ENCODE data around the gene SMARCC1.

The SMARCC1 gene

GRCh38 chr3:47604145-47604544 lies 177.5 kb downstream of the SMARCC1 start:
- Histone ChIP-seq H3K9ac (ENCODE audit: low read depth, low read length) (no peak overlapping the region), H3K4me1 (ENCODE audit: insufficient read depth, low read length) (no peaks in the 10 kb centered on the region), H3K27me3 (ENCODE audit: insufficient read depth, low read length) (no peaks in the 10 kb centered on the region), H3K27ac (ENCODE audit: low read length) (no peak overlapping the region), H3K4me3 (ENCODE audit: low read length) (no peak overlapping the region), H3K36me3 (ENCODE audit: insufficient read depth, low read depth, low read length) (peaks cover 89% of the 10 kb centered on the region), H3K9me3 (ENCODE audit: insufficient read depth, low read depth, low read length) (no peaks in the 10 kb centered on the region)

- Histone ChIP-seq H3K27ac (ENCODE audit: low read length) (no peak overlapping the region), H3K4me3 (ENCODE audit: low read length) (no peak overlapping the region), H3K36me3 (ENCODE audit: insufficient read depth, low read depth, low read length) (peaks cover 88% of the 10 kb centered on the region)
These were observed 178.4 kb downstream of the SMARCC1 start for GRCh38 chr3:47603332-47603731.

GRCh38 chr3:47601281-47601680 lies 180.4 kb downstream of the SMARCC1 start:
- peaks cover 77% of the 10 kb centered on the region for H3K36me3 ChIP-seq (ENCODE audit: insufficient read depth, low read depth, low read length)
- no peaks in the 10 kb centered on the region for H3K4me1 ChIP-seq (ENCODE audit: insufficient read depth, low read length)
- no peak overlapping the region for H3K4me3 ChIP-seq (ENCODE audit: low read length)
- H3K27ac ChIP-seq (ENCODE audit: low read length) = no peak overlapping the region
- H3K9me3 ChIP-seq (ENCODE audit: insufficient read depth, low read depth, low read length) = no peaks in the 10 kb centered on the region
- H3K9ac ChIP-seq (ENCODE audit: low read depth, low read length) = no peak overlapping the region
- H3K27me3 ChIP-seq (ENCODE audit: insufficient read depth, low read length) = no peaks in the 10 kb centered on the region

More at GRCh38 chr3:47603332-47603731, 178.4 kb downstream of the SMARCC1 start:
- Histone ChIP-seq H3K9me3 (ENCODE audit: insufficient read depth, low read depth, low read length) (no peaks in the 10 kb centered on the region), H3K9ac (ENCODE audit: low read depth, low read length) (no peak overlapping the region), H3K4me1 (ENCODE audit: insufficient read depth, low read length) (no peaks in the 10 kb centered on the region), H3K27me3 (ENCODE audit: insufficient read depth, low read length) (no peaks in the 10 kb centered on the region)

- Histone ChIP-seq H3K27me3 (ENCODE audit: insufficient read depth, low read length) (no peaks in the 10 kb centered on the region), H3K36me3 (ENCODE audit: insufficient read depth, low read depth, low read length) (peaks cover 81% of the 10 kb centered on the region), H3K4me3 (ENCODE audit: low read length) (no peak overlapping the region), H3K9ac (ENCODE audit: low read depth, low read length) (no peak overlapping the region), H3K4me1 (ENCODE audit: insufficient read depth, low read length) (peaks cover 6% of the 10 kb centered on the region), H3K27ac (ENCODE audit: low read length) (no peak overlapping the region), H3K9me3 (ENCODE audit: insufficient read depth, low read depth, low read length) (no peaks in the 10 kb centered on the region)
These were observed 186.9 kb downstream of the SMARCC1 start for GRCh38 chr3:47594792-47595191.

GRCh38 chr3:47592066-47592795 lies 189.5 kb downstream of the SMARCC1 start:
- peaks cover 84% of the 10 kb centered on the region for H3K36me3 ChIP-seq (ENCODE audit: insufficient read depth, low read depth, low read length)
- H3K4me1 ChIP-seq (ENCODE audit: insufficient read depth, low read length) = peaks cover 6% of the 10 kb centered on the region
- no peak overlapping the region for H3K4me3 ChIP-seq (ENCODE audit: low read length)

GRCh38 chr3:47590216-47590615 lies 191.5 kb downstream of the SMARCC1 start:
- H3K27ac ChIP-seq (ENCODE audit: low read length) = no peak overlapping the region
- peaks cover 6% of the 10 kb centered on the region for H3K4me1 ChIP-seq (ENCODE audit: insufficient read depth, low read length)
- H3K36me3 ChIP-seq (ENCODE audit: insufficient read depth, low read depth, low read length) = peaks cover 95% of the 10 kb centered on the region
- no peak overlapping the region for H3K9ac ChIP-seq (ENCODE audit: low read depth, low read length)
- no peak overlapping the region for H3K4me3 ChIP-seq (ENCODE audit: low read length)
- no peaks in the 10 kb centered on the region for H3K27me3 ChIP-seq (ENCODE audit: insufficient read depth, low read length)
- H3K9me3 ChIP-seq (ENCODE audit: insufficient read depth, low read depth, low read length) = no peaks in the 10 kb centered on the region

More at GRCh38 chr3:47592066-47592795, 189.5 kb downstream of the SMARCC1 start:
- H3K9ac ChIP-seq (ENCODE audit: low read depth, low read length) = no peak overlapping the region
- H3K27me3 ChIP-seq (ENCODE audit: insufficient read depth, low read length) = no peaks in the 10 kb centered on the region
- H3K27ac ChIP-seq (ENCODE audit: low read length) = no peak overlapping the region
- no peaks in the 10 kb centered on the region for H3K9me3 ChIP-seq (ENCODE audit: insufficient read depth, low read depth, low read length)

- no peak overlapping the region for H3K9ac ChIP-seq (ENCODE audit: low read depth, low read length)
- no peak overlapping the region for H3K4me3 ChIP-seq (ENCODE audit: low read length)
- no peak overlapping the region for H3K27ac ChIP-seq (ENCODE audit: low read length)
- peaks cover 86% of the 10 kb centered on the region for H3K36me3 ChIP-seq (ENCODE audit: insufficient read depth, low read depth, low read length)
- H3K9me3 ChIP-seq (ENCODE audit: insufficient read depth, low read depth, low read length) = no peaks in the 10 kb centered on the region
- H3K4me1 ChIP-seq (ENCODE audit: insufficient read depth, low read length) = 0 out of 2 replicates have a peak, but pooled peaks cover 5% of the 10 kb centered on the region
- H3K27me3 ChIP-seq (ENCODE audit: insufficient read depth, low read length) = no peaks in the 10 kb centered on the region
These were observed 193.1 kb downstream of the SMARCC1 start for GRCh38 chr3:47588587-47588986.

- H3K36me3 ChIP-seq (ENCODE audit: insufficient read depth, low read depth, low read length) = peaks cover 81% of the 10 kb centered on the region
- no peaks in the 10 kb centered on the region for H3K9me3 ChIP-seq (ENCODE audit: insufficient read depth, low read depth, low read length)
- no peak overlapping the region for H3K4me3 ChIP-seq (ENCODE audit: low read length)
- H3K27ac ChIP-seq (ENCODE audit: low read length) = no peak overlapping the region
- H3K27me3 ChIP-seq (ENCODE audit: insufficient read depth, low read length) = no peaks in the 10 kb centered on the region
- no peak overlapping the region for H3K9ac ChIP-seq (ENCODE audit: low read depth, low read length)
- 0 out of 2 replicates have a peak, but pooled peaks cover 5% of the 10 kb centered on the region for H3K4me1 ChIP-seq (ENCODE audit: insufficient read depth, low read length)
These were observed 193.6 kb downstream of the SMARCC1 start for GRCh38 chr3:47588053-47588452.

- Histone ChIP-seq H3K36me3 (ENCODE audit: insufficient read depth, low read depth, low read length) (peaks cover 69% of the 10 kb centered on the region), H3K9ac (ENCODE audit: low read depth, low read length) (no peak overlapping the region), H3K27ac (ENCODE audit: low read length) (no peak overlapping the region)
These were observed 194.9 kb downstream of the SMARCC1 start for GRCh38 chr3:47586746-47587145.

GRCh38 chr3:47583320-47584075 lies 198.2 kb downstream of the SMARCC1 start:
- Histone ChIP-seq H3K4me3 (ENCODE audit: low read length) (no peak overlapping the region), H3K27ac (ENCODE audit: low read length) (no peak overlapping the region), H3K27me3 (ENCODE audit: insufficient read depth, low read length) (peaks cover 28% of the 10 kb centered on the region), H3K36me3 (ENCODE audit: insufficient read depth, low read depth, low read length) (peaks cover 37% of the 10 kb centered on the region), H3K9me3 (ENCODE audit: insufficient read depth, low read depth, low read length) (no peaks in the 10 kb centered on the region), H3K9ac (ENCODE audit: low read depth, low read length) (no peak overlapping the region), H3K4me1 (ENCODE audit: insufficient read depth, low read length) (0 out of 2 replicates have a peak, but pooled peaks cover 5% of the 10 kb centered on the region)

More at GRCh38 chr3:47586746-47587145, 194.9 kb downstream of the SMARCC1 start:
- H3K9me3 ChIP-seq (ENCODE audit: insufficient read depth, low read depth, low read length) = no peaks in the 10 kb centered on the region
- H3K4me1 ChIP-seq (ENCODE audit: insufficient read depth, low read length) = 0 out of 2 replicates have a peak, but pooled peaks cover 5% of the 10 kb centered on the region
- no peaks in the 10 kb centered on the region for H3K27me3 ChIP-seq (ENCODE audit: insufficient read depth, low read length)
- H3K4me3 ChIP-seq (ENCODE audit: low read length) = no peak overlapping the region

- Histone ChIP-seq H3K4me3 (ENCODE audit: low read length) (no peak overlapping the region), H3K9ac (ENCODE audit: low read depth, low read length) (no peak overlapping the region), H3K9me3 (ENCODE audit: insufficient read depth, low read depth, low read length) (no peaks in the 10 kb centered on the region), H3K4me1 (ENCODE audit: insufficient read depth, low read length) (0 out of 2 replicates have a peak, but pooled peaks cover 5% of the 10 kb centered on the region), H3K36me3 (ENCODE audit: insufficient read depth, low read depth, low read length) (peaks cover 20% of the 10 kb centered on the region), H3K27me3 (ENCODE audit: insufficient read depth, low read length) (peaks cover 39% of the 10 kb centered on the region), H3K27ac (ENCODE audit: low read length) (no peak overlapping the region)
These were observed 199.9 kb downstream of the SMARCC1 start for GRCh38 chr3:47581835-47582234.

Data from iPS-20b (cell line).